Measurements from ENCODE around the gene SOHLH1. TPM values are rescaled to one million over a fixed set of nuclear protein-coding genes. Genes with fewer than 3 reads are reported as not detected.

SOHLH1 gene
- total and polyA plus RNA-seq, 8 donors: not detected

GRCh38 chr9:135697226-135697625 is 2.1 kb downstream of the SOHLH1 start:
- no peak for DNase-seq
- Histone ChIP-seq H3K4me1 (peaks cover 8 to 11% (median 9%) of the 10 kb centered on the region in 4 donors), H3K36me3 (no peaks in the 10 kb centered on the region), H3K4me3 (no peak overlapping the region), H3K27me3 (peaks cover 0 to 84% (median 16%) of the 10 kb centered on the region in 3 donors), H3K27ac (no peak overlapping the region), H3K9me3 (no peaks in the 10 kb centered on the region)
- intact Hi-C loops (cut with DNase I; ENCODE audit: low total_unique reads): no loop called here
- 68 to 73% (median 72%) methylated on average over 9 to 15 of the region's 15 CpGs for WGBS, 5 donors
- TF ChIP-seq POLR2A (IDR thresholded peaks at IDR 0.05) (no peak), EP300 (IDR thresholded peaks at IDR 0.05) (no peak), POLR2AphosphoS5 (IDR thresholded peaks at IDR 0.05) (no peak), CTCF (IDR thresholded peaks at IDR 0.05) (no peak)

- DNase-seq: no peak
- WGBS, 5 donors: 63 to 75% (median 70%) methylated on average over 13 to 16 of the region's 16 CpGs
- Histone ChIP-seq H3K36me3 (no peaks in the 10 kb centered on the region), H3K4me3 (no peak overlapping the region), H3K27ac (no peak overlapping the region), H3K4me1 (peaks cover under 1 to 3% (median 1%) of the 10 kb centered on the region in 4 donors), H3K9me3 (no peaks in the 10 kb centered on the region), H3K27me3 (peaks cover 0 to 81% (median 8%) of the 10 kb centered on the region in 3 donors)
- TF ChIP-seq POLR2AphosphoS5 (IDR thresholded peaks at IDR 0.05) (no peak), EP300 (IDR thresholded peaks at IDR 0.05) (no peak), POLR2A (IDR thresholded peaks at IDR 0.05) (no peak), CTCF (IDR thresholded peaks at IDR 0.05) (no peak)
- intact Hi-C loops (cut with DNase I; ENCODE audit: low total_unique reads): no loop called here
Measured at GRCh38 chr9:135696446-135696845, 2.8 kb downstream of the SOHLH1 start.

GRCh38 chr9:135695642-135696041 is 3.6 kb downstream of the SOHLH1 start:
- WGBS, 5 donors: 70 to 88% (median 82%) methylated on average over 2 to 12 of the region's 12 CpGs
- TF ChIP-seq EP300 (IDR thresholded peaks at IDR 0.05) (no peak), CTCF (IDR thresholded peaks at IDR 0.05) (no peak), POLR2AphosphoS5 (IDR thresholded peaks at IDR 0.05) (no peak), POLR2A (IDR thresholded peaks at IDR 0.05) (no peak)

GRCh38 chr9:135695036-135695435 is 4.2 kb downstream of the SOHLH1 start:
- Histone ChIP-seq H3K27me3 (peaks cover 0 to 77% (median 3%) of the 10 kb centered on the region in 3 donors), H3K4me1 (no peaks in the 10 kb centered on the region), H3K27ac (no peak overlapping the region), H3K9me3 (no peaks in the 10 kb centered on the region), H3K36me3 (no peaks in the 10 kb centered on the region), H3K4me3 (no peak overlapping the region)
- WGBS, 5 donors: 72 to 98% (median 83%) methylated on average over 8 to 16 of the region's 16 CpGs
- intact Hi-C loops (cut with DNase I; ENCODE audit: low total_unique reads): no loop called here
- no peak for TF ChIP-seq POLR2AphosphoS5 (IDR thresholded peaks at IDR 0.05)
- no peak for TF ChIP-seq EP300 (IDR thresholded peaks at IDR 0.05)
- TF ChIP-seq CTCF (IDR thresholded peaks at IDR 0.05): no peak
- TF ChIP-seq POLR2A (IDR thresholded peaks at IDR 0.05): no peak
- no peak for DNase-seq

More at GRCh38 chr9:135695642-135696041, 3.6 kb downstream of the SOHLH1 start:
- H3K36me3 ChIP-seq: no peaks in the 10 kb centered on the region
- H3K4me1 ChIP-seq: no peaks in the 10 kb centered on the region
- no peak overlapping the region for H3K27ac ChIP-seq
- peaks cover 0 to 77% (median 3%) of the 10 kb centered on the region in 3 donors for H3K27me3 ChIP-seq
- H3K4me3 ChIP-seq: no peak overlapping the region
- intact Hi-C loops (cut with DNase I; ENCODE audit: low total_unique reads): no loop called here
- no peak for DNase-seq
- no peaks in the 10 kb centered on the region for H3K9me3 ChIP-seq
